Neuronal stem cell (in vitro differentiated cells): ENCODE measurements around the gene ASMT.

Experiments used
- DNase-seq: peaks from one replicate; pipeline ENCODE4 v3.0.0-alpha.2; 2013; ENCODE audit warnings: low spot score
- H2AFZ ChIP-seq: one replicate; pipeline ENCODE4 v1.6.1; 2013; ENCODE audit warnings: mild to moderate bottlenecking, low read length, inconsistent platforms
- H2AK5ac ChIP-seq: 2 replicates; pipeline ENCODE4 v1.6.1; 2013; ENCODE audit warnings: low read depth, mild to moderate bottlenecking, inconsistent platforms, low read length, moderate library complexity, mixed read lengths
- H2BK120ac ChIP-seq: 2 replicates; pipeline ENCODE4 v1.6.1; 2013; ENCODE audit warnings: low read depth, mild to moderate bottlenecking, inconsistent platforms, low read length, moderate library complexity, mixed read lengths
- H2BK12ac ChIP-seq: one replicate; pipeline ENCODE4 v1.6.1; 2013; ENCODE audit warnings: low read length, inconsistent platforms
- H2BK15ac ChIP-seq: 2 replicates; pipeline ENCODE4 v1.6.1; 2013; ENCODE audit warnings: mild to moderate bottlenecking, low read length, inconsistent platforms, mixed read lengths
- H2BK5ac ChIP-seq: one replicate; pipeline ENCODE4 v1.6.1; 2013; ENCODE audit warnings: inconsistent platforms, mild to moderate bottlenecking, low read length, moderate library complexity
- H3K14ac ChIP-seq: one replicate; pipeline ENCODE4 v1.6.1; 2013; ENCODE audit warnings: low read length, inconsistent platforms
- H3K18ac ChIP-seq: 2 replicates; pipeline ENCODE4 v1.6.1; 2013; ENCODE audit warnings: low read length, inconsistent platforms
- H3K23ac ChIP-seq: 2 replicates; pipeline ENCODE4 v1.6.1; 2013; ENCODE audit warnings: low read depth, mild to moderate bottlenecking, mixed read lengths, low read length, inconsistent platforms; ENCODE audit not compliant: poor library complexity
- H3K27ac ChIP-seq: replicated peaks from 3 replicates; pipeline ENCODE4 v1.5.1; 2013; ENCODE audit warnings: low read length, inconsistent platforms
- H3K27me3 ChIP-seq, 3 experiments: 2 replicates each; pipeline ENCODE4 v1.6.1; 2013; ENCODE audit warnings: low read length in 3 of 3, mild to moderate bottlenecking in 2 of 3, inconsistent platforms in 1 of 3, low read depth in 1 of 3, mixed read lengths in 1 of 3, moderate library complexity in 1 of 3; ENCODE audit not compliant: control insufficient read depth in 3 of 3, insufficient read depth in 3 of 3
- H3K36me3 ChIP-seq, 2 donors: replicated peaks in 1 of 2; 2 replicates each; pipeline ENCODE4 v1.6.1; 2013; ENCODE audit warnings: low read length in 2 of 2; ENCODE audit not compliant: control insufficient read depth in 2 of 2, insufficient read depth in 2 of 2
- H3K4ac ChIP-seq: 2 replicates; pipeline ENCODE4 v1.6.1; 2013; ENCODE audit warnings: inconsistent platforms, mild to moderate bottlenecking, low read length, moderate library complexity
- H3K4me1 ChIP-seq, 2 donors: 1 replicate in 1 of 2; 2 replicates in 1 of 2; pipeline ENCODE4 v1.6.1; 2013; ENCODE audit warnings: low read length in 2 of 2, low read depth in 1 of 2; ENCODE audit not compliant: control insufficient read depth in 2 of 2, insufficient read depth in 1 of 2
- H3K4me2 ChIP-seq: one replicate; pipeline ENCODE4 v1.6.1; 2013; ENCODE audit warnings: mild to moderate bottlenecking, low read length, inconsistent platforms; ENCODE audit not compliant: insufficient read depth, poor library complexity, severe bottlenecking
- H3K4me3 ChIP-seq, 2 donors: 2 replicates each; pipeline ENCODE4 v1.5.1; 2013; ENCODE audit warnings: low read length in 2 of 2, mild to moderate bottlenecking in 2 of 2, inconsistent platforms in 1 of 2, moderate library complexity in 1 of 2
- H3K79me1 ChIP-seq: one replicate; pipeline ENCODE4 v1.6.1; 2013; ENCODE audit warnings: low read depth, mild to moderate bottlenecking, inconsistent platforms, low read length, moderate library complexity
- H3K9ac ChIP-seq: one replicate; pipeline ENCODE4 v1.6.1; 2013; ENCODE audit warnings: mild to moderate bottlenecking, low read depth, low read length, inconsistent platforms; ENCODE audit not compliant: poor library complexity
- H3K9me3 ChIP-seq, 2 donors: replicated peaks in 1 of 2; 2 replicates each; pipeline versions ENCODE3 to v1.6.1; 2013; ENCODE audit warnings: low read length in 2 of 2, mild to moderate bottlenecking in 2 of 2, inconsistent platforms in 1 of 2, low read depth in 1 of 2, mixed read lengths in 1 of 2, moderate library complexity in 1 of 2; ENCODE audit not compliant: control insufficient read depth in 2 of 2, insufficient read depth in 1 of 2
- H4K8ac ChIP-seq: one replicate; pipeline ENCODE4 v1.6.1; 2013; ENCODE audit warnings: low read depth, mild to moderate bottlenecking, inconsistent platforms, low read length, moderate library complexity
- H4K91ac ChIP-seq: one replicate; pipeline ENCODE4 v1.6.1; 2013; ENCODE audit warnings: low read length, low read depth, mild to moderate bottlenecking, inconsistent platforms; ENCODE audit not compliant: poor library complexity
- WGBS, 2 donors: extraction: QIAGEN DNeasy Blood & Tissue Kit; methylation state at CpG; one replicate each; pipeline ENCODE4 v1.1.7; 2013; ENCODE audit warnings: missing lambda C conversion rate in 2 of 2, mixed read lengths in 1 of 2; ENCODE audit not compliant: insufficient read length in 2 of 2, insufficient replicate concordance in 1 of 2; ENCODE audit errors: extremely low coverage in 2 of 2; 5-methylcytosine and 5-hydroxymethylcytosine counted together

ASMT gene

GRCh38 chrX:1609311-1609710 is 5.5 kb upstream of the ASMT start:
- H3K4me3 ChIP-seq: no peak overlapping the region
- no peak overlapping the region for H3K4ac ChIP-seq
- no CpG with 5 or more reads among the region's 11 CpGs for WGBS, 2 donors
- peak overlapping the region; percentile 58 for H2BK15ac ChIP-seq
- H3K23ac ChIP-seq: no peak overlapping the region
- H3K9me3 ChIP-seq: no peaks in the 10 kb centered on the region
- peak overlapping the region; percentile 21 for H3K14ac ChIP-seq
- DNase-seq: no peak
- H3K4me2 ChIP-seq: no peak overlapping the region
- no peak overlapping the region for H2AK5ac ChIP-seq
- H3K27me3 ChIP-seq: no peaks in the 10 kb centered on the region
- H4K8ac ChIP-seq: no peak overlapping the region
- no peak overlapping the region for H4K91ac ChIP-seq
- no peaks in the 10 kb centered on the region for H3K79me1 ChIP-seq
- H3K9ac ChIP-seq: peak overlapping the region; percentile 60
- H3K27ac ChIP-seq: no peak overlapping the region
- no peak overlapping the region for H2BK120ac ChIP-seq
- H3K4me1 ChIP-seq: no peaks in the 10 kb centered on the region
- no peak overlapping the region for H2BK12ac ChIP-seq
- H2AFZ ChIP-seq: peak overlapping the region; percentile 64
- H3K18ac ChIP-seq: no peak overlapping the region
- no peaks in the 10 kb centered on the region for H3K36me3 ChIP-seq
- peak overlapping the region; percentile 53 for H2BK5ac ChIP-seq

- Histone ChIP-seq H3K9me3 (no peaks in the 10 kb centered on the region), H3K9ac (peak overlapping the region; percentile 60), H3K36me3 (no peaks in the 10 kb centered on the region), H3K27me3 (no peaks in the 10 kb centered on the region), H2BK5ac (peak overlapping the region; percentile 53), H4K91ac (no peak overlapping the region), H2BK12ac (no peak overlapping the region), H3K27ac (no peak overlapping the region), H4K8ac (no peak overlapping the region), H2AFZ (peak overlapping the region; percentile 64), H2AK5ac (no peak overlapping the region), H2BK120ac (no peak overlapping the region), H3K14ac (peak overlapping the region; percentile 21), H2BK15ac (no peak overlapping the region), H3K4ac (no peak overlapping the region), H3K4me1 (no peaks in the 10 kb centered on the region), H3K23ac (no peak overlapping the region), H3K79me1 (no peaks in the 10 kb centered on the region), H3K18ac (no peak overlapping the region), H3K4me2 (no peak overlapping the region), H3K4me3 (no peak overlapping the region)
- no CpG with 5 or more reads among the region's 10 CpGs for WGBS, 2 donors
- no peak for DNase-seq
These were observed 5.1 kb upstream of the ASMT start for GRCh38 chrX:1609762-1610161.

- H3K14ac ChIP-seq: no peak overlapping the region
- no CpG with 5 or more reads among the region's 15 CpGs for WGBS, 2 donors
- no peak overlapping the region for H2BK5ac ChIP-seq
- H3K23ac ChIP-seq: no peak overlapping the region
- H4K91ac ChIP-seq: no peak overlapping the region
- no peak overlapping the region for H2AK5ac ChIP-seq
- H3K9me3 ChIP-seq: no peaks in the 10 kb centered on the region
- H4K8ac ChIP-seq: no peak overlapping the region
- H2AFZ ChIP-seq: peak overlapping the region; percentile 64
- no peak overlapping the region for H3K9ac ChIP-seq
- no peak overlapping the region for H3K27ac ChIP-seq
- H3K4me3 ChIP-seq: no peak overlapping the region
- no peaks in the 10 kb centered on the region for H3K36me3 ChIP-seq
- H2BK15ac ChIP-seq: no peak overlapping the region
- H2BK12ac ChIP-seq: no peak overlapping the region
- no peak overlapping the region for H3K4me2 ChIP-seq
- no peak overlapping the region for H3K18ac ChIP-seq
- H3K4ac ChIP-seq: no peak overlapping the region
- H2BK120ac ChIP-seq: no peak overlapping the region
- H3K27me3 ChIP-seq: no peaks in the 10 kb centered on the region
- DNase-seq: no peak
- no peaks in the 10 kb centered on the region for H3K4me1 ChIP-seq
- H3K79me1 ChIP-seq: no peaks in the 10 kb centered on the region
These were observed 4.7 kb upstream of the ASMT start for GRCh38 chrX:1610166-1610565.

DNA sequence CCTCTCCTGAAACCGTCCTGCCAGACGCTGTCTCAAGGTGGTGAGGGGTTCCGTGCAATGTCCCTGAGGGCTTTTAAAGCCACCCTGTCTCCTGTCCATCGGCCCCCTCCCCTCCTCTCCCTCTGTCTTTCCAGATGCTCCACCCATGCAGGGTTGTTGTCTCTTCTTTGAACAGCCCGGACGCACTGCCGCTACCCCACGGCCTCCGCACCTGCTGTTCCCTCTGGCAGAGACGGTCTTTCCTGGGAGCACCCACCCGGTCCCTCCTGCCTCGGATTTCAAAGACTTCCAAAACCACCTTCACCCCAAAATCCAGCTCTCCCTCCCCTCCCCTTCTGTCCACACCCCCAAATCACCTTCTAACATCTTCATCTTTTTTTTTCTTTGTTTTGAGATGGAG is 4.1 kb upstream of the ASMT start:
- H3K4me1 ChIP-seq: no peaks in the 10 kb centered on the region
- no peak overlapping the region for H4K91ac ChIP-seq
- H3K4me2 ChIP-seq: no peak overlapping the region
- H3K23ac ChIP-seq: no peak overlapping the region
- no peak overlapping the region for H3K14ac ChIP-seq
- no peaks in the 10 kb centered on the region for H3K27me3 ChIP-seq
- H2AK5ac ChIP-seq: no peak overlapping the region
- no peak overlapping the region for H2BK120ac ChIP-seq
- H3K9me3 ChIP-seq: no peaks in the 10 kb centered on the region
- no peaks in the 10 kb centered on the region for H3K79me1 ChIP-seq
- no peak overlapping the region for H3K27ac ChIP-seq
- H2BK12ac ChIP-seq: no peak overlapping the region
- H4K8ac ChIP-seq: no peak overlapping the region
- no peak overlapping the region for H3K18ac ChIP-seq
- no peak for DNase-seq
- no CpG with 5 or more reads among the region's 12 CpGs for WGBS, 2 donors
- no peak overlapping the region for H3K9ac ChIP-seq
- no peak overlapping the region for H3K4ac ChIP-seq
- no peak overlapping the region for H2BK15ac ChIP-seq
- H3K36me3 ChIP-seq: no peaks in the 10 kb centered on the region
- H2AFZ ChIP-seq: peak overlapping the region; percentile 64
- H2BK5ac ChIP-seq: no peak overlapping the region
- H3K4me3 ChIP-seq: no peak overlapping the region
